HG02798 (cell line): ENCODE results near the gene CRKL.

Source experiments
- ATAC-seq: cut with Tn5 transposase; IDR thresholded peaks from one replicate; pipeline ENCODE4 v1.9.1; 2021; ENCODE audit warnings: mild to moderate bottlenecking; ENCODE audit not compliant: unreplicated experiment, poor library complexity

Gene CRKL

GRCh38 chr22:20978419-20978818 lies 61.2 kb downstream of the CRKL start:
- ATAC-seq: no peak

DNA sequence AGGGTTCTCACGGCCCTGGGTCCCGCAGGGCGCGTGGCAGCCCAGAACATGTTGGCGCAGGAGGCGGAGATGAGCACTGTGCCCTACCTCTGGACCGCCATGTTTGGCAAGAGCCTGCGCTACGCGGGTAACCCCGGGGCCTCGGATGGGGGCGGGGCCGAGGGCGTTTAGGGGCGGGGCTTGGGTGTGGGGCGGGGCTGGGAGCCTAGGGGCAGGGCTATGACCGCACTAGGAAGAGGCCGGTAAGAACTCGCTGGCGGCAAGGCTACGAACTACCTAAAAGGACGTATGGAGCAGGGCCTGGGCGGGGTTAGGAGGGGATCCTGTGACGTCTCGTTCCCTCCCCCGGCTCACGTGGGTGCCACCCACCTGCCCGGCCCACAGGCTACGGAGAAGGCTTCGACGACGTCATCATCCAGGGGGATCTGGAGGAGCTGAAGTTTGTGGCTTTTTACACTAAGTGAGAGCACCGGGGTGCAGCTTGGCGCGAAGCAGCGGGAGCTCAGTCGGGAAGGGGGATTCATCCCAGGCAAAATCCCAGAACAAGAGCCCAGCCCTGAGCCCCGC lies 62.1 kb downstream of the CRKL start:
- ATAC-seq: no peak

DNA sequence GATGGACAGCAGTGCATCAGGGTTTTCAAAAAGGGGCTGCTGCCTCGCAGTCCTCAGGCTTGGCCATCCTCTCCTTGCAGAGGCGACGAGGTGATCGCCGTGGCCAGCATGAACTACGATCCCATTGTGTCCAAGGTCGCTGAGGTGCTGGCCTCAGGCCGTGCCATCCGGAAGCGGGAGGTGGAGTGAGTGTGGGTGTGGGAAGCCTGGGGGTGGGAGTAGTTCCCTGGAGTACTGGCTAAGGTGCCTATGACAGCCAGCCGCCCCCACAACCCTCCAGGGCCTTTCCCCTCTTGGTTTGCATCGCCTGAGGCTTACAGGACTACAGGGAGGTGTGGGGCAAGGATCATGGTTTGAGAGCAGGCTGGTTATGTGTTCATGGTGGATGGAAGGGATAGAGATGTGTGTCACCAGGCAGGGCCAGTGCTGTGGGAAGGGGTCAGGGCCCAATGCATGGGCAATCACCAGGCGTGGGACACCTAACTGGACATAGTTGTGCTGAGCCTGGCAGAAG lies 62.8 kb downstream of the CRKL start:
- ATAC-seq: no peak

- no peak for ATAC-seq
These were observed 63.3 kb downstream of the CRKL start for GRCh38 chr22:20980523-20980922.

GRCh38 chr22:20980938-20981722 lies 63.9 kb downstream of the CRKL start:
- no peak for ATAC-seq

DNA sequence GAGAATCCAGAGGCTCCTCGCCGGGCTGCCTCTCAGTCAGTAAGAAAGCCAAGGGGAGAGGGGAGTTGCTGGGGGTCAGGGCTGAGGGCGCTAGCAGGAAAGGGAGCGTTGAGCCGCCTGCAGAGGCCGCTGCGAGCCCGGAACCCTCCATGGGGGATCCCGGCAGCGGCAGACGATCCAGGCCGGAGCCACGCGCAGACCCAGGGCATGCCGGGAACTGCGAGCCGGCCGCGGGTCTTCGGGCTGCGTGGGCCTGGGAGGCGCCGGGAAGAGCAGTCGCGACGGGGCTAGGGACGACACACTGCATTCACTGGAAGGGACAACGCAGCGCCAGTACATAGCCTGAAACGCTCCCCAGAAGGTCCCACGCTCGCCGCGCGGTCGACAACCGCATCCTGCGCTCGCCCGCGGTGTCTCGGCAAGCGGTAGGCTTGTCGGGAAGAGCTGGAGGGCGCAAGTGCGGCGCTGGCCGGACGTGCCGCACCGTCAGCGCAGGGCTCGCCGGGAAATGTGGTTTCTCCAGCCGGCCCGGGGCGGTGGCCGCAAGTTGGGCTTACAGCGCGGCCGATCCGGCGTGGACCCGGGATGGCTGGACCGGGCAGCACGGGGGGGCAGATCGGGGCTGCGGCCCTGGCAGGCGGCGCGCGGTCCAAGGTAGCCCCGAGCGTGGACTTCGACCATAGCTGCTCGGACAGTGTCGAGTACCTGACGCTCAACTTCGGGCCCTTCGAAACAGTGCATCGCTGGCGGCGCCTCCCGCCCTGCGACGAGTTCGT lies 64.8 kb downstream of the CRKL start, which contains the start of gene LZTR1:
Gene LZTR1 (plus strand): TSS at position 511 of the 776 bp plus-strand sequence. CDS start 75 bp downstream, at position 586.
- peak; percentile 88 for ATAC-seq

- ATAC-seq: peak; percentile 14
These were observed 65.3 kb downstream of the CRKL start for GRCh38 chr22:20982563-20982882.

DNA sequence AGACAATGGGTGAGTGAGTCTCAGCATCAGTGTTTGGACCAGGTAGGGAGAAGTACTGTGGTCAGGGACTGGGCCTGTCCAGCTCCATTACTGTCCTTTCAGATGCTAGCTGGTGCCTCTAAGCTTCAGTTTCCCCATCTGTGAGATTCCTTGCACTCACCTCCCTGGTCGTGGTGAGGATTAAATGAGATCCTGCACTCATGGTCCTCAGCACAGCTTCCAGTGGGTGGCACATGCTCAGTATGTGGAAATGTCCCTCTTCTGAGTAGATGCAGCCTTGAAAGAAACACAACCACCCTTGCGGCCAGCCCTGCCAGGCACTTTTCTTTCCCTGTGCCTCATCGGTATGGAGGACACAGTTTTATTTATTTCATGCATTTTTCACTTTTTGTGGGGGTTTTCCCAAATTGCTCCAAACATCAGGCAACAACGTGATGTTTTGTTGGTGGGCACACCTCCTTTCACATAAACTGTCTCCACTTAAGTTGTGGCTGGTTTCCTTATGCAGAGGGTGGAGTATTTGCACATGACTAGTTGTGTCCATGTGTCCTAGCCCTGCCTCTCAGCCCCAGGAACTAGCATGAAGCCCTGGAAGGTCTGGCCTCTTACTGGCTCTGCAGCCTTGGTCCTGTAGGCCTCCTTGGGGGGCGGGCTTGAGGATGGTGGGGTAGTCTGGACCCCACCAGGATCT lies 66.0 kb downstream of the CRKL start:
- ATAC-seq: no peak

DNA sequence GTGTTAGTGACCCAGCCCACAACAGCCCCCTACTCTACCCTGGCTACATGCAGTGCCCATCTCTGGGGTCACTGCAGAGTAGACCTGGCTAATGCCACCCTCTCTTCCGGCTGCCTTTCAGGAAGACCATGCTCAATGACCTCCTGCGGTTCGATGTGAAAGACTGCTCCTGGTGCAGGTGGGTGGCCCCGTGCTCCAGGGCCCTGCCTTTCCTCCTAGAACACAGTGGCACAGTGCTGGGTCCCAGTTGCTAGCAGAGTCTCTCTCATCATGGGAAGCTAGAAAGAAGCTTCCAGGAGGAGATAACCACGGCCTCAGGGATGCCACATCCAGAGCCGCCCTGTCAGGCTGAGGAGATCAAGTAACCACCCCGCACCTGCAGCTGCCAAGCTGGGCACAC lies 68.5 kb downstream of the CRKL start:
- no peak for ATAC-seq

DNA sequence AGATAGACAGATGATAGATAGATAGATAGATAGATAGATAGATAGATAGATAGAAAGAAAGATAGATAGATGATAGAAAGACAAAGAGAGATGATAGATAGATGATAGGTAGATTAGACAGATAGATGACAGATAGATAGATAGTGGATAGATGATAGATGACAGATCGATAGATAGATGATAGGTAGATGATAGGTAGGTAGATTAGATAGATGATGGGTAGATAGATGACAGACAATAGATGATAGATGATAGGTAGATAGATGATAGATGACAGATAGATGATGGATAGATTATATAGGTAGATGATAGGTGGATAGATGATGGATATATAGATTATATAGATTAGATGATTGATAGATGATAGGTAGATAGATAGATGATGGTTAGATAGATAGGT lies 69.2 kb downstream of the CRKL start:
- no peak for ATAC-seq

- no peak for ATAC-seq
These were observed 70.2 kb downstream of the CRKL start for GRCh38 chr22:20987375-20987774.

- ATAC-seq: no peak
These were observed 71.5 kb downstream of the CRKL start for GRCh38 chr22:20988573-20989322.

DNA sequence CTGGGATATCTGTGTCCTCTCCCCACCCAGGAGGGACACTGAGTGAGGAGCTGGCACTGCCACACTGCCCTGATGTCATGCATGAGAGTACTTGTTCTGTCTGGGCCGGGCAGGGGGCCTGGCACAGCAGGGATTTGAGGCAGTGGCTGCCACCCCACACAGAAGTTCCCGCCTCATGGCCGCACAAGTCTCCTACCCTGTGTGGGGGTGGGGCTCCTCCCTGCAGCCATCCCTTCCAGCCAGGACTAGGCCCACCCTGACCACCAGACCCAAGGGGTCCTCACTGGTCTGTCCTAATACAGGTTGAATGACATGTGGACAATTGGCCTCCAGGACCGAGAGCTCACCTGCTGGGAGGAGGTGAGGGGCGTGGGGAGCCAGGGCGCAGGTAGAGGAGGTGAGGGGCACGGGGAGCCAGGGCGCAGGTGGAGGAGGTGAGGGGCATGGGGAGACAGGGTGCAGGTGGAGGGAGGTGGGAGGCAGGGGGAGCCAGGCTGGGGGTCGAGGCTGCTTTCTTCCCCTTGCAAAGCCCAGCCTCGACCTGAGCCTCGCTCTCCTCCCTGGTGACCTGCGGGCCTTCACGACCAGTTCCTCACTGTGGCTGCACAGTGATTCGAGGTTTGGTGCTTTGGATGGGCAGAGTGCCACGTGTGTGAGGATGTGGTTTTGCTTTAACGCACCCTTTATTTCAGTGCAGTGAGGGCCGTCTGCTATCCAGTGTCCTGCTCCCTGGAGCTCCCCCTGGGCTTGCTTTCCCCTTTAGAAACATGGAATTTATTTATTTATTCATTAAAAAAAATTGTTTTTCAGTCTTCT lies 72.3 kb downstream of the CRKL start:
- ATAC-seq: no peak

DNA sequence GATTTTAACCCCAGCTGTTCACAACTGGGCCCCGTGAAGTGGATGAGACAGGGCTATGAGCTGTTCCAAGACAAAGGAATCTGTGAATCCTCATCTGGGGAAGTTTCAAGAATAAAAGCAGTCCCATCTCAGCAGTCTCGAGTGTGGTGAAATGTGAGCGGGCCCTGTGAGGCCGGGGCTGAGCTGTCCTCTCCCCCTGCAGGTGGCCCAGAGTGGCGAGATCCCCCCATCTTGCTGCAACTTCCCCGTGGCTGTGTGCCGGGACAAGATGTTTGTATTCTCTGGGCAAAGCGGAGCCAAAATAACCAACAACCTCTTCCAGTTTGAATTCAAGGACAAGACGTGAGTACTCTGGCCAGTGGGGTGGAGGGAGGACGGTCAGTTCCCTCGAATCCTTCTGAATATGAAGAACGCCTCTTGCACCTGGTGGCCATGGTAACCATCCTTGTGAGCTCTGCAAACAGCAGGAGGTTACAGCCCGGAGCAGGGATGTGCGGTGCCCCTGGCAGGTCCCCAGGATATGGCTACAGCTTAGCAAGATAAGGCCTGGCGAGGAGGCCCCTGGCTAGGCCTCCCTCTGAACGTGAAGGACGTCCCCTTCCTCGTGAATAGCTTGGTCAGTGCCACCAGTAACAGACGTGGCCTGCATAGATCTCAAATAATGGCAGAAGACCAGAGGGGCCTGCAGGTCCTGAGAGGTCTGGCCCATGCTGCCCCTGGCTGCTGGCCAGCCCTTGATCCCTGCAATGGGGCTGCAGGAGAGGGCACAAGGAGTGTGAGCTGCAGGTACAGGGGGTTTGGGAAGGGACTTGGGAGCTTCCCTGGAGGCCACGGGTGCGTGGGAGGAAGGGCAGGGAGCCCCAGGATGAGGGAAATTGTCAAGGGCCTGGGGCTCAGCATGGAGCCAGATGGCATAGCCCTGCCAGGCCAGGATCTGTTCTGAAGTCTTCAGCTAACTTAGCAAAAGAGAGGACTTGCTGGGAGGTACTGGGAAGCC lies 73.3 kb downstream of the CRKL start:
- ATAC-seq: no peak

DNA sequence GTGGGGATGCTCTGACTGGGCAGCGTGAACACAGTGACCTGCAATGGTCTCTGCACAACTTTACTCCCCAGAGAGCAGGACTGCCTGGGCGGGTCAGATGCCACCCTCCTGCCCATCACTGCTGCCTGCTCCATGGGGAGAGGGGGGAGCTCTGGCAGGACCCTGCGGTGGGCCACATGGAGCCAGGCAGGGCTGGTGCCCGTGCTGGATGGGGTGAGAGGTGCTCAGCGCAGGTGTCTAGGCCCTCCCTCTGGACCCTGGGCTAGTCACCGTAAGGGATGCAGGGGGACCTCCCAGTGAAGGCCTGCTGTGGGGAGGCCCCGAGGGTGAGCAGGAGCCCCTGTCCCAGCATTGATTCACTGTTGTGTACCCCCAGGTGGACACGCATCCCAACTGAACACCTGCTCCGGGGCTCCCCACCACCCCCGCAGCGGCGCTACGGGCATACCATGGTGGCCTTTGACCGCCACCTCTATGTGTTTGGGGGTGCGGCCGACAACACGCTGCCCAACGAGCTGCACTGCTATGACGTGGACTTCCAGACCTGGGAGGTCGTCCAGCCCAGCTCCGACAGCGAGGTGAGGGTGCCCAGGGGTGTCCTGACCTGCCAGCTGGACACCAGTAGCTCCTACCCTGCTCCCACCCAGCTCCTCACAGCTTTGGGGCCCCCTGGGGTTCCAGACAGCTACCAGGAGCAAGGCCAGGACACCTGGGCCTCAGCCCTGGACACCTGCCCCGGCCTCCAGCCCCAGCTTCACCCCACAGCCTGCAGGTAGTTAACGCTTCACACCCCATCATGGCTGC lies 74.2 kb downstream of the CRKL start:
- ATAC-seq: no peak

DNA sequence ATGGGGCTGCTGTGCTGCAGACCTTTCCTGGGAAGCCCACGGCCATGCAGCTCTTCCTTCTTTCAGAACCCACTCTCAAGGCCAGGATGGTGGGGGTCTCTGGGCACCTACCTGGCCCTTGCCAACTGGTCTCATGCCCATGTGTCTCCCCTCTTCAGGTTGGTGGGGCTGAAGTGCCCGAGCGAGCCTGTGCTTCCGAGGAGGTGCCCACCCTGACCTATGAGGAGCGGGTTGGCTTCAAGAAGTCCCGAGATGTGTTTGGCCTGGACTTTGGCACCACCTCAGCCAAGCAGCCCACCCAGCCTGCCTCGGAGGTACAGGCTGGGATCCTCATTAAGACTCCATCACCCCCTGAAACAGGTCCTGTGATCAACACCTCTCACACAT lies 74.8 kb downstream of the CRKL start:
- ATAC-seq: no peak
